HepG2 (cell line): ENCODE data around the gene BDP1. TPM values are rescaled to one million over a fixed set of nuclear protein-coding genes. Genes with fewer than 3 reads are reported as not detected.

ENCODE experiments used
- ARNT2 ChIP-seq: sonication (generic); formaldehyde crosslinking; IDR thresholded peaks from 2 replicates; pipeline ENCODE4 v1.8.0; 2022; ENCODE audit warnings: mild to moderate bottlenecking, low read depth, missing genetic modification reagents, moderate library complexity
- ASH2L ChIP-seq: fragments of 300-600, 200-600 bp; sonication (generic); IDR thresholded peaks from 2 replicates; pipeline ENCODE4 v1.7.0; 2017; ENCODE audit warnings: low read depth, mild to moderate bottlenecking, moderate library complexity, mixed read lengths, low read length; ENCODE audit not compliant: insufficient read length
- FOSL2 ChIP-seq: sonication (generic); formaldehyde crosslinking; IDR thresholded peaks from 2 replicates; pipeline ENCODE4 v1.4.0; 2020; ENCODE audit warnings: missing genetic modification reagents
- HINFP ChIP-seq: sonication (generic); formaldehyde crosslinking; IDR thresholded peaks from 2 replicates; pipeline ENCODE4 v1.4.0; 2020; ENCODE audit warnings: low read depth, mild to moderate bottlenecking, missing genetic modification reagents
- PAF1 ChIP-seq: IDR thresholded peaks from 2 replicates; pipeline ENCODE4 v1.6.1; 2016; ENCODE audit warnings: missing genetic modification reagents, missing compliant biosample characterization
- PAX8 ChIP-seq: sonication (generic); formaldehyde crosslinking; IDR thresholded peaks from 2 replicates; pipeline ENCODE4 v1.8.0; 2022; ENCODE audit warnings: mild to moderate bottlenecking, missing genetic modification reagents, borderline replicate concordance
- STAG1 ChIP-seq: sonication (generic); formaldehyde crosslinking; IDR thresholded peaks from 2 replicates; pipeline ENCODE4 v1.4.0; 2020; ENCODE audit warnings: missing genetic modification reagents
- STAT5B ChIP-seq: sonication (generic); formaldehyde crosslinking; IDR thresholded peaks from 2 replicates; pipeline ENCODE4 v1.4.0; 2020; ENCODE audit warnings: missing genetic modification reagents
- TARDBP ChIP-seq: sonication (generic); formaldehyde crosslinking; IDR thresholded peaks from 2 replicates; pipeline ENCODE4 v1.8.0; 2022; ENCODE audit warnings: mild to moderate bottlenecking, missing genetic modification reagents
- TGIF2 ChIP-seq: IDR thresholded peaks from 2 replicates; pipeline ENCODE4 v1.6.1; 2016; ENCODE audit warnings: control low read depth, missing compliant biosample characterization
- ZBTB21 ChIP-seq: sonication (generic); formaldehyde crosslinking; IDR thresholded peaks from 2 replicates; pipeline ENCODE4 v1.4.0; 2020; ENCODE audit warnings: missing genetic modification reagents
- ZBTB44 ChIP-seq: sonication (generic); formaldehyde crosslinking; IDR thresholded peaks from 2 replicates; pipeline ENCODE4 v1.4.0; 2020; ENCODE audit warnings: missing genetic modification reagents
- ZNF121 ChIP-seq: sonication (generic); formaldehyde crosslinking; IDR thresholded peaks from 2 replicates; pipeline ENCODE4 v1.5.0; 2020; ENCODE audit warnings: mild to moderate bottlenecking, missing genetic modification reagents
- ZNF446 ChIP-seq: sonication (generic); formaldehyde crosslinking; IDR thresholded peaks from 2 replicates; pipeline ENCODE4 v1.5.0; 2020; ENCODE audit warnings: mild to moderate bottlenecking, missing genetic modification reagents
- ZNF597 ChIP-seq: sonication (generic); formaldehyde crosslinking; IDR thresholded peaks from 2 replicates; pipeline ENCODE4 v1.5.0; 2020; ENCODE audit warnings: missing genetic modification reagents
- ZNF605 ChIP-seq: sonication (generic); formaldehyde crosslinking; IDR thresholded peaks from 2 replicates; pipeline ENCODE4 v1.8.0; 2022; ENCODE audit warnings: mild to moderate bottlenecking, missing genetic modification reagents
- ZNF691 ChIP-seq: sonication (generic); formaldehyde crosslinking; IDR thresholded peaks from 2 replicates; pipeline ENCODE4 v1.4.0; 2020; ENCODE audit warnings: missing genetic modification reagents, low read depth, mild to moderate bottlenecking, borderline replicate concordance
- ZNF720 ChIP-seq: sonication (generic); formaldehyde crosslinking; IDR thresholded peaks from 2 replicates; pipeline ENCODE4 v1.4.0; 2020; ENCODE audit warnings: missing genetic modification reagents
- ZNF747 ChIP-seq: sonication (generic); formaldehyde crosslinking; IDR thresholded peaks from 2 replicates; pipeline ENCODE4 v1.8.1; 2023; ENCODE audit warnings: missing genetic modification reagents, mild to moderate bottlenecking, borderline replicate concordance
- ZNF83 ChIP-seq: sonication (generic); formaldehyde crosslinking; IDR thresholded peaks from 2 replicates; pipeline ENCODE4 v1.4.0; 2020; ENCODE audit warnings: missing genetic modification reagents, mild to moderate bottlenecking, borderline replicate concordance
- polyA plus RNA-seq, 8 experiments: library from polyadenylated mRNA; depleted of rRNA in 3 of 8; stranded (reverse) in 7 of 8; unstranded in 1 of 8; fragments of >200 nt; fragmentation: Illumina TruSeq in 4 of 8; extraction: Trizol in 4 of 8; gene quantifications; 2 replicates each; pipeline versions ENCODE4 v1.2.1 to v1.2.3, GENCODE V29; 2011 to 2016; ENCODE audit warnings: low read depth in 4 of 8, missing spikeins in 1 of 8, mixed read lengths in 1 of 8; ENCODE audit not compliant: insufficient read depth in 1 of 8
- total RNA-seq, 5 experiments: library from RNA; depleted of rRNA; stranded (reverse); fragments of >200 nt; fragmentation: Illumina TruSeq; extraction: Trizol; gene quantifications; 2 replicates each; pipeline ENCODE4 v1.2.3, GENCODE V29; 2016; ENCODE audit warnings: low read depth in 1 of 5
- TF ChIP-seq, protein P1 (sequence below): sonication (generic); formaldehyde crosslinking; IDR thresholded peaks from 2 replicates; pipeline ENCODE4 v1.4.0; 2020; ENCODE audit warnings: missing genetic modification reagents, mild to moderate bottlenecking, borderline replicate concordance

The BDP1 gene
- total and polyA plus RNA-seq, 2 of the 13 experiments (the other 11 are each of a cell fraction or from before 2014, with no cell fraction given), result 10.2 to 22.4 TPM

GRCh38 chr5:71586052-71586940, 130.8 kb downstream of the BDP1 start (continued):
- TF ChIP-seq ZNF597 (CRISPR knock-in tag) (no peak), ZNF605 (peak; percentile 65; the same call in 1 of the 2 replicates), ZBTB21 (CRISPR knock-in tag) (no peak), ZNF691 (CRISPR knock-in tag) (no peak), ZNF720 (CRISPR knock-in tag) (no peak), ZNF121 (CRISPR knock-in tag) (no peak), PAX8 (CRISPR knock-in tag) (no peak), PAF1 (CRISPR knock-in tag) (no peak), STAT5B (CRISPR knock-in tag) (no peak), FOSL2 (CRISPR knock-in tag) (no peak), ZNF747 (CRISPR knock-in tag) (no peak), ASH2L (peak; percentile 80), STAG1 (CRISPR knock-in tag) (no peak), HINFP (CRISPR knock-in tag) (peak; percentile 99), ARNT2 (no peak; the same call in 1 of the 2 replicates), ZBTB44 (CRISPR knock-in tag) (no peak), TGIF2 (CRISPR knock-in tag) (peak; percentile 21; the same call in 1 of the 2 replicates), ZNF83 (CRISPR knock-in tag) (no peak), ZNF446 (peak; percentile 56; the same call in 1 of the 2 replicates), TARDBP (peak; percentile 59)
- TF ChIP-seq, protein P1, sequence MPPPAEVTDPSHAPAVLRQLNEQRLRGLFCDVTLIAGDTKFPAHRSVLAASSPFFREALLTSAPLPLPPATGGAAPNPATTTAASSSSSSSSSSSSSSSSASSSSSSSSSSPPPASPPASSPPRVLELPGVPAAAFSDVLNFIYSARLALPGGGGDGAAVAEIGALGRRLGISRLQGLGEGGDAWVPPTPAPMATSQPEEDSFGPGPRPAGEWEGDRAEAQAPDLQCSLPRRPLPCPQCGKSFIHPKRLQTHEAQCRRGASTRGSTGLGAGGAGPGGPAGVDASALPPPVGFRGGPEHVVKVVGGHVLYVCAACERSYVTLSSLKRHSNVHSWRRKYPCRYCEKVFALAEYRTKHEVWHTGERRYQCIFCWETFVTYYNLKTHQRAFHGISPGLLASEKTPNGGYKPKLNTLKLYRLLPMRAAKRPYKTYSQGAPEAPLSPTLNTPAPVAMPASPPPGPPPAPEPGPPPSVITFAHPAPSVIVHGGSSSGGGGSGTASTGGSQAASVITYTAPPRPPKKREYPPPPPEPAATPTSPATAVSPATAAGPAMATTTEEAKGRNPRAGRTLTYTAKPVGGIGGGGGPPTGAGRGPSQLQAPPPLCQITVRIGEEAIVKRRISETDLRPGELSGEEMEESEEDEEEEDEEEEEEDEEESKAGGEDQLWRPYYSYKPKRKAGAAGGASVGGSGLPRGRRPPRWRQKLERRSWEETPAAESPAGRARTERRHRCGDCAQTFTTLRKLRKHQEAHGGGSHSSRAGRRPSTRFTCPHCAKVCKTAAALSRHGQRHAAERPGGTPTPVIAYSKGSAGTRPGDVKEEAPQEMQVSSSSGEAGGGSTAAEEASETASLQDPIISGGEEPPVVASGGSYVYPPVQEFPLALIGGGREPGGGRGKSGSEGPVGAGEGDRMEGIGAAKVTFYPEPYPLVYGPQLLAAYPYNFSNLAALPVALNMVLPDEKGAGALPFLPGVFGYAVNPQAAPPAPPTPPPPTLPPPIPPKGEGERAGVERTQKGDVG, result 0 out of 2 replicates have a peak, but pooled peaks have one; percentile 16
